Gastroesophageal sphincter (tissue), 4 donors: ENCODE results near the gene INTS15. TPM values are rescaled to one million over a fixed set of nuclear protein-coding genes. Genes with fewer than 3 reads are reported as not detected.

ENCODE experiments used
- ATAC-seq: fragments of 150-250 bp; one replicate; pipeline ENCODE4 v1.9.1; 2016; ENCODE audit warnings: mild to moderate bottlenecking, moderate library complexity
- H3K27ac ChIP-seq, 4 donors: fragments of 200-600 bp; sonication (generic) in 3 of 4; 1 replicate in 3 of 4; 2 replicates in 1 of 4; pipeline ENCODE4 v1.5.1; 2016 to 2019
- H3K27me3 ChIP-seq: fragments of 200-600 bp; sonication (generic); one replicate; pipeline ENCODE4 v1.5.1; 2019
- H3K36me3 ChIP-seq, 2 donors: fragments of 200-600 bp; sonication (generic); one replicate each; pipeline ENCODE4 v1.5.1; 2019; ENCODE audit warnings: control low read depth in 1 of 2
- H3K4me1 ChIP-seq, 3 donors: fragments of 200-600 bp; sonication (generic); 1 replicate in 2 of 3; 2 replicates in 1 of 3; pipeline ENCODE4 v1.5.1; 2016 to 2019; ENCODE audit warnings: control low read depth in 2 of 3
- H3K4me3 ChIP-seq, 2 donors: fragments of 200-600 bp; sonication (generic); one replicate each; pipeline ENCODE4 v1.5.1; 2019; ENCODE audit warnings: mild to moderate bottlenecking in 1 of 2, moderate library complexity in 1 of 2
- H3K9me3 ChIP-seq, 3 donors: fragments of 200-600 bp; sonication (generic); one replicate each; pipeline ENCODE4 v1.5.1; 2017 to 2019; ENCODE audit warnings: control low read depth in 2 of 3
- EP300 ChIP-seq: sonication (generic); formaldehyde crosslinking; IDR thresholded peaks from one replicate; pipeline ENCODE4 v1.6.1; 2017; ENCODE audit warnings: antibody characterized with exemption, mild to moderate bottlenecking
- POLR2A ChIP-seq, 2 donors: fragments of 450-650 bp; IDR thresholded peaks; one replicate each; pipeline ENCODE4 v1.6.1; 2017; ENCODE audit warnings: antibody characterized with exemption in 2 of 2, mild to moderate bottlenecking in 2 of 2, moderate library complexity in 1 of 2
- POLR2AphosphoS5 ChIP-seq: sonication (generic); formaldehyde crosslinking; IDR thresholded peaks from one replicate; pipeline ENCODE4 v1.6.1; 2017; ENCODE audit warnings: antibody characterized with exemption
- WGBS, 2 donors: methylation state at CpG; one replicate each; pipeline ENCODE4 v1.1.5; 2018; ENCODE audit warnings: low coverage in 1 of 2; 5-methylcytosine and 5-hydroxymethylcytosine counted together
- total RNA-seq, 4 donors: library from RNA; depleted of rRNA; stranded (reverse); fragments of >200 nt; gene quantifications; one replicate each; pipeline ENCODE4 v1.1.0, GENCODE V29; 2016
- TF ChIP-seq, protein P1 (sequence below), 4 experiments: fragments of 200-600 bp in 2 of 4; fragments of 450-650 bp in 2 of 4; sonication (generic) in 1 of 4; IDR thresholded peaks; one replicate each; pipeline ENCODE4 v1.5.1; 2017 to 2019; ENCODE audit warnings: antibody characterized with exemption in 4 of 4, mild to moderate bottlenecking in 2 of 4, moderate library complexity in 2 of 4

Gene INTS15
- total RNA-seq, 4 donors from 2014 or later = 25.6 to 34.5 (median 32.5) TPM

DNA sequence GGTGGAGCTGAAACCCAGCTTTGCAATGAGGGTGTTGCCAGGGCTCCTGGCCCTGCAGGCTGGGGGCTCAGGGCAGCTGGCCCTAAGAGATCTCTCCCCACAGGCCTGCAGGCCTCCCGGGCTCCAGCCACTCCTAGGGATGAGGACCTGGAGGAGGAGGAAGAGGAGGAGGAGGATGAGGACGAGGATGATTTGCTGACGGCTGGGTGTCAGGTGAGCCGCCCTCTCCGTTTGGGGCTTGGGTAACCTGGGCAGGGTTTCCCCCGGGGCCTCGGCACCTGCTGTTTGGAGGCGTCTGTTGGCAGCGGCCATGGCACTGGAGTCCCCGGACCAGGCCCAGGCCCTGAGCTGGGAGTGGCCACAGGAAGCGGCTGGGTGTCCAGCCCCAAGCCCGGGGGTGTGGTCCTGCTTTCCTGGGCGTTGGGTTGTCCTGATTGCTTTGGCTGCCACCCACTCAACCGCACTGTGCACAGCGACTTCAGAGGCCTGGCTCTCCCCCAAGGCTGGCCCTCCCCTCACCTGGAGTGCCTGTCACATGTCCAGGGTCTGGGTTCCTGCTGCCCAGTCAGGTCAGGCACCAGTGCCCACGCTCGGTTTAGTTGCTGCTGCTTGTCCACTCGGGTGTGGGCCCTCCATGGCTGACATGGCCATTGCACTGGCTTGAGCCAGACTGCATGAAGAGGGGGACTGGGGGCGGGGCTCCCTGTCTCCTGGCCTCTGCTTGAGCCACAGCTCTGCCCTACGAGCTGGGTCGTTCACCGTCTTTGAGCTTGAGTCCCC lies 53.2 kb downstream of the INTS15 start:
- 64 to 90% methylated on average over 3 to 4 of the region's 22 CpGs for WGBS, 2 donors
- Histone ChIP-seq H3K36me3 (peaks cover 0 to 88% of the 10 kb centered on the region in 2 donors), H3K4me3 (no peak overlapping the region), H3K9me3 (no peaks in the 10 kb centered on the region), H3K4me1 (peaks cover 0 to 30% (median 10%) of the 10 kb centered on the region in 3 donors), H3K27ac (no peak overlapping the region), H3K27me3 (no peaks in the 10 kb centered on the region)
- TF ChIP-seq, protein P1, sequence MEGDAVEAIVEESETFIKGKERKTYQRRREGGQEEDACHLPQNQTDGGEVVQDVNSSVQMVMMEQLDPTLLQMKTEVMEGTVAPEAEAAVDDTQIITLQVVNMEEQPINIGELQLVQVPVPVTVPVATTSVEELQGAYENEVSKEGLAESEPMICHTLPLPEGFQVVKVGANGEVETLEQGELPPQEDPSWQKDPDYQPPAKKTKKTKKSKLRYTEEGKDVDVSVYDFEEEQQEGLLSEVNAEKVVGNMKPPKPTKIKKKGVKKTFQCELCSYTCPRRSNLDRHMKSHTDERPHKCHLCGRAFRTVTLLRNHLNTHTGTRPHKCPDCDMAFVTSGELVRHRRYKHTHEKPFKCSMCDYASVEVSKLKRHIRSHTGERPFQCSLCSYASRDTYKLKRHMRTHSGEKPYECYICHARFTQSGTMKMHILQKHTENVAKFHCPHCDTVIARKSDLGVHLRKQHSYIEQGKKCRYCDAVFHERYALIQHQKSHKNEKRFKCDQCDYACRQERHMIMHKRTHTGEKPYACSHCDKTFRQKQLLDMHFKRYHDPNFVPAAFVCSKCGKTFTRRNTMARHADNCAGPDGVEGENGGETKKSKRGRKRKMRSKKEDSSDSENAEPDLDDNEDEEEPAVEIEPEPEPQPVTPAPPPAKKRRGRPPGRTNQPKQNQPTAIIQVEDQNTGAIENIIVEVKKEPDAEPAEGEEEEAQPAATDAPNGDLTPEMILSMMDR (IDR thresholded peaks at IDR 0.05) = no peak
- TF ChIP-seq EP300 (no peak), POLR2A (IDR thresholded peaks at IDR 0.05) (no peak), POLR2AphosphoS5 (no peak)
- no peak for ATAC-seq

GRCh38 chr7:6643915-6644625 lies 54.2 kb downstream of the INTS15 start:
- ATAC-seq = no peak
- 93% methylated on average over 5 of the region's 21 CpGs; no CpG with 5 or more reads in 1 of the 2 donors for WGBS, 2 donors
- no peaks in the 10 kb centered on the region for H3K27me3 ChIP-seq
- no peak overlapping the region for H3K4me3 ChIP-seq
- H3K4me1 ChIP-seq = peaks cover 0 to 20% (median under 1%) of the 10 kb centered on the region in 3 donors
- H3K9me3 ChIP-seq = no peaks in the 10 kb centered on the region
- H3K27ac ChIP-seq = no peak overlapping the region
- TF ChIP-seq POLR2AphosphoS5 = no peak
- TF ChIP-seq, protein P1 (IDR thresholded peaks at IDR 0.05) = no peak
- TF ChIP-seq EP300 = no peak
- TF ChIP-seq POLR2A (IDR thresholded peaks at IDR 0.05) = no peak
- H3K36me3 ChIP-seq = peaks cover 0 to 98% of the 10 kb centered on the region in 2 donors

DNA sequence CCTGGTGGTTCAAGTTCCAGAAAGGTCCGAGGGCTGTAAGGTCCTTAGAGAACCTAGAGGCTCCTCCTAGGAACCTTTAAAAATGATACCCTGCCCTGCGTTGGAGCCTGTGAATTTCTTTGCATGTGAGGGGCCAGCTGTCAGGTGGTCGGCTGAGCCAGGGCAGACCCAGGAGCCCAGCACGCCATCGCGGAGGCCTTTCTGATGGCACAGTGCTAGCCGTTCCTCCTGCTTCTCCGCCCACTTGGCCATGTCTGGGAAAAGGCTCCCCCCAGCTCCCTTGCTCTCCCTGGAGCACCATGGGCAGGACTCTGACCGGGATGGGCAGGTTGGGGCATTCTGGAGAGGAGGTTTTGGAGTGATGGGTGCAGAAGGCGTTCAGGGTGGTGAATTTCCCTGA lies 54.9 kb downstream of the INTS15 start:
- ATAC-seq = no peak
- no peaks in the 10 kb centered on the region for H3K9me3 ChIP-seq
- no peak overlapping the region for H3K27ac ChIP-seq
- TF ChIP-seq POLR2AphosphoS5 (no peak), EP300 (no peak), POLR2A (IDR thresholded peaks at IDR 0.05) (no peak)
- TF ChIP-seq, protein P1 (IDR thresholded peaks at IDR 0.05) = no peak
- WGBS, 2 donors = 96% methylated on average over 4 of the region's 10 CpGs; no CpG with 5 or more reads in 1 of the 2 donors
- H3K27me3 ChIP-seq = no peaks in the 10 kb centered on the region
- peaks cover 0 to 14% (median 0%) of the 10 kb centered on the region in 3 donors for H3K4me1 ChIP-seq
- no peak overlapping the region for H3K4me3 ChIP-seq
- peaks cover 0 to 99% of the 10 kb centered on the region in 2 donors for H3K36me3 ChIP-seq

GRCh38 chr7:6646465-6646864 lies 56.6 kb downstream of the INTS15 start:
- no peak for ATAC-seq
- no peaks in the 10 kb centered on the region for H3K9me3 ChIP-seq
- no peaks in the 10 kb centered on the region for H3K27me3 ChIP-seq
- no peak overlapping the region for H3K4me3 ChIP-seq
- H3K27ac ChIP-seq = no peak overlapping the region
- TF ChIP-seq EP300 = no peak
- TF ChIP-seq POLR2A (IDR thresholded peaks at IDR 0.05) = no peak
- TF ChIP-seq, protein P1 (IDR thresholded peaks at IDR 0.05) = no peak
- no peak for TF ChIP-seq POLR2AphosphoS5
- no CpG with 5 or more reads among the region's 8 CpGs for WGBS, 2 donors
- no peaks in the 10 kb centered on the region for H3K4me1 ChIP-seq
- peaks cover 0 to 100% of the 10 kb centered on the region in 2 donors for H3K36me3 ChIP-seq
